A549 (cell line): ENCODE measurements around the gene RTP5. TPM values are rescaled to one million over a fixed set of nuclear protein-coding genes. Genes with fewer than 3 reads are reported as not detected.
A peak's percentile ranks its signal among the peaks of the same experiment; 100 is the strongest.

Source experiments
- ATAC-seq, 2 experiments: fragments of 200-7000 bp in 1 of 2; fragments of >200 bp in 1 of 2; cut with Nextera tagmentation in 1 of 2; cut with Tn5 transposase in 1 of 2; 3 replicates each; pipeline versions ENCODE4 v1.8.0 to v1.9.1; 2018 to 2020; ENCODE audit warnings: mild to moderate bottlenecking in 1 of 2, moderate library complexity in 1 of 2
- CTCF ChIA-PET: fragments of 300-600 bp; sonication (Branson Sonifier 250); formaldehyde crosslinking; extraction: SDS; loops from one replicate; lab custom pipeline; 2021; ENCODE audit warnings: antibody characterized with exemption, inconsistent platforms; lab: Yijun Ruan, JAX
- POLR2A ChIA-PET: fragments of 350-600 bp; formaldehyde crosslinking; extraction: SDS; loops from one replicate; lab custom pipeline; 2021; ENCODE audit warnings: antibody characterized with exemption, inconsistent platforms; lab: Yijun Ruan, JAX
- DNase-seq, 2 experiments: peaks; one replicate each; pipeline versions ENCODE4 v3.0.0 to v3.0.0-alpha.2; 2011 to 2016; ENCODE audit warnings: low read depth in 1 of 2, low spot score in 1 of 2
- FAIRE-seq: peaks from 2 replicates; lab custom pipeline; 2011; peaks lifted over from hg19 to GRCh38; lab: Jason Lieb, UNC
- H3K27ac ChIP-seq, 2 experiments: fragments of >200 bp; sonication (Bioruptor Twin); formaldehyde crosslinking; 3 replicates each; pipeline ENCODE4 v1.5.1; 2016 to 2017
- H3K4me1 ChIP-seq: fragments of >200 bp; sonication (Bioruptor Twin); formaldehyde crosslinking; 3 replicates; pipeline ENCODE4 v1.6.1; 2016
- H3K4me2 ChIP-seq: fragments of >200 bp; sonication (Bioruptor Twin); formaldehyde crosslinking; 3 replicates; pipeline ENCODE4 v1.6.1; 2016
- H3K4me3 ChIP-seq: fragments of >200 bp; sonication (Bioruptor Twin); formaldehyde crosslinking; 3 replicates; pipeline ENCODE4 v1.5.1; 2016
- H3K9me3 ChIP-seq: fragments of >200 bp; sonication (Bioruptor Twin); formaldehyde crosslinking; 3 replicates; pipeline ENCODE4 v1.6.1; 2016
- BCL3 ChIP-seq: fragments of >200 bp; sonication (Bioruptor Twin); formaldehyde crosslinking; IDR thresholded peaks from 3 replicates; pipeline ENCODE4 v1.6.1; 2016
- BHLHE40 ChIP-seq: IDR thresholded peaks from 2 replicates; pipeline ENCODE4 v1.6.1; 2012; ENCODE audit warnings: low read depth, low read length, inconsistent platforms
- EHMT2 ChIP-seq: fragments of 200-600 bp; sonication (generic); IDR thresholded peaks from 2 replicates; pipeline ENCODE4 v1.6.1; 2016; ENCODE audit warnings: antibody characterized with exemption, low read depth, mild to moderate bottlenecking, moderate library complexity
- ESRRA ChIP-seq: fragments of 150-350 bp; IDR thresholded peaks from 2 replicates; pipeline ENCODE4 v1.6.1; 2014; ENCODE audit warnings: mild to moderate bottlenecking, low read length, borderline replicate concordance
- FOSB ChIP-seq: fragments of 250-450 bp; sonication (Bioruptor Pico); IDR thresholded peaks from 2 replicates; pipeline ENCODE4 v1.5.0; 2020; ENCODE audit warnings: mild to moderate bottlenecking, moderate library complexity
- FOSL2 ChIP-seq, 2 experiments: fragments of 450-650 bp in 1 of 2; fragments of >200 bp in 1 of 2; sonication (Bioruptor Twin) in 1 of 2; formaldehyde crosslinking; IDR thresholded peaks; 2 replicates each; pipeline versions ENCODE4 v1.5.0 to v1.6.1; 2016 to 2020; ENCODE audit warnings: mild to moderate bottlenecking in 1 of 2, moderate library complexity in 1 of 2
- FOXS1 ChIP-seq: fragments of 250-450 bp; sonication (Bioruptor Pico); IDR thresholded peaks from 2 replicates; pipeline ENCODE4 v1.5.0; 2020; ENCODE audit warnings: mild to moderate bottlenecking, moderate library complexity
- HMGXB4 ChIP-seq: fragments of 250-450 bp; sonication (Bioruptor Pico); IDR thresholded peaks from 2 replicates; pipeline ENCODE4 v1.5.0; 2021; ENCODE audit warnings: mild to moderate bottlenecking, moderate library complexity, borderline replicate concordance
- HOXB5 ChIP-seq: fragments of 250-450 bp; sonication (Bioruptor Pico); IDR thresholded peaks from 2 replicates; pipeline ENCODE4 v1.5.0; 2020; ENCODE audit warnings: mild to moderate bottlenecking, moderate library complexity
- JUN ChIP-seq, 2 experiments: fragments of >200 bp; sonication (Bioruptor Twin); formaldehyde crosslinking; IDR thresholded peaks; 2 replicates in 1 of 2; 3 replicates in 1 of 2; pipeline ENCODE4 v1.6.1; 2016 to 2017
- KDM1A ChIP-seq: fragments of 200-600 bp; sonication (generic); IDR thresholded peaks from 2 replicates; pipeline ENCODE4 v1.6.1; 2016; ENCODE audit warnings: low read depth, mild to moderate bottlenecking
- KDM5A ChIP-seq: fragments of 200-600 bp; sonication (generic); IDR thresholded peaks from 2 replicates; pipeline ENCODE4 v1.6.1; 2016; ENCODE audit warnings: antibody characterized with exemption, mild to moderate bottlenecking
- MYC ChIP-seq: IDR thresholded peaks from 2 replicates; pipeline ENCODE4 v1.6.1; 2012; ENCODE audit warnings: mild to moderate bottlenecking, inconsistent platforms, low read length, improper control_type of control experiment, borderline replicate concordance
- NPAS2 ChIP-seq: fragments of 250-450 bp; sonication (Bioruptor Pico); IDR thresholded peaks from 2 replicates; pipeline ENCODE4 v1.8.0; 2022; ENCODE audit warnings: mild to moderate bottlenecking, moderate library complexity, borderline replicate concordance
- NR3C1 ChIP-seq: fragments of >200 bp; sonication (Bioruptor Twin); formaldehyde crosslinking; IDR thresholded peaks from 3 replicates; pipeline ENCODE4 v1.6.1; 2017
- PBX3 ChIP-seq: IDR thresholded peaks from 2 replicates; pipeline ENCODE4 v1.6.1; 2012
- PHF8 ChIP-seq: fragments of 200-600 bp; sonication (generic); IDR thresholded peaks from 2 replicates; pipeline ENCODE4 v1.6.1; 2016; ENCODE audit warnings: low read depth, mild to moderate bottlenecking, antibody characterized with exemption, moderate library complexity, borderline replicate concordance
- POLR2A ChIP-seq: IDR thresholded peaks from 2 replicates; pipeline ENCODE4 v1.6.1; 2012; ENCODE audit warnings: mild to moderate bottlenecking, low read length
- RAD21 ChIP-seq, 2 experiments: fragments of >200 bp in 1 of 2; sonication (Bioruptor Twin) in 1 of 2; formaldehyde crosslinking in 1 of 2; IDR thresholded peaks in 1 of 2; conservative IDR thresholded peaks in 1 of 2; 2 replicates in 1 of 2; 3 replicates in 1 of 2; pipeline ENCODE4 v1.6.1; 2012 to 2018; ENCODE audit warnings: inconsistent platforms in 1 of 2
- SREBF2 ChIP-seq: fragments of 450-650 bp; IDR thresholded peaks from 2 replicates; pipeline ENCODE4 v1.6.1; 2014; ENCODE audit warnings: mild to moderate bottlenecking, moderate library complexity
- TP53 ChIP-seq: fragments of 250-450 bp; sonication (Bioruptor Pico); IDR thresholded peaks from 2 replicates; pipeline ENCODE4 v1.5.0; 2021; ENCODE audit warnings: mild to moderate bottlenecking, moderate library complexity
- ZFP36 ChIP-seq: fragments of 450-650 bp; IDR thresholded peaks from 2 replicates; pipeline ENCODE4 v1.6.1; 2014; ENCODE audit warnings: borderline replicate concordance; ENCODE audit not compliant: partially characterized antibody
- ZSCAN20 ChIP-seq: fragments of 250-450 bp; sonication (Bioruptor Pico); IDR thresholded peaks from 2 replicates; pipeline ENCODE4 v1.8.0; 2022; ENCODE audit warnings: mild to moderate bottlenecking, moderate library complexity
- WGBS: methylation state at CpG from one replicate; pipeline ENCODE4 v1.1.6; 2017; ENCODE audit errors: missing lambda C conversion rate; 5-methylcytosine and 5-hydroxymethylcytosine counted together
- polyA plus RNA-seq, 4 experiments: library from polyadenylated mRNA; depleted of rRNA in 3 of 4; stranded (reverse); fragments of >200 nt; fragmentation: RNase III in 1 of 4; extraction: RNeasy Plus Mini Kit Qiagen cat#74134 plus additional on column Dnase treatment in 1 of 4; gene quantifications; 2 replicates in 3 of 4; 3 replicates in 1 of 4; pipeline ENCODE4 v1.2.3, GENCODE V29; 2011 to 2017

Gene RTP5
- polyA plus RNA-seq, 2 of the 4 experiments (the other 2 are of a cell fraction): not detected

- no peak overlapping the region for H3K27ac ChIP-seq
- POLR2A ChIA-PET: no interaction called here
- ATAC-seq: no peak
- FAIRE-seq: no peak
- H3K4me1 ChIP-seq: no peaks in the 10 kb centered on the region
- 82% methylated on average over 12 of the region's 19 CpGs for WGBS
- TF ChIP-seq KDM1A (no peak), ZFP36 (peak; percentile 10), HOXB5 (no peak), POLR2A (no peak), NR3C1 (no peak), TP53 (CRISPR knock-in tag) (no peak), HMGXB4 (CRISPR knock-in tag) (no peak), EHMT2 (no peak)
- CTCF ChIA-PET: no interaction called here
- no peak overlapping the region for H3K4me3 ChIP-seq
- no peak for DNase-seq
- H3K9me3 ChIP-seq: no peaks in the 10 kb centered on the region
- H3K4me2 ChIP-seq: no peak overlapping the region
Measured at GRCh38 chr2:241904011-241904718, 34.6 kb downstream of the RTP5 start.

- TF ChIP-seq ZFP36 (no peak), NR3C1 (no peak), BCL3 (no peak), PBX3 (no peak), FOXS1 (CRISPR knock-in tag) (no peak), SREBF2 (no peak), JUN (IDR thresholded peaks at IDR 0.05) (no peak), KDM5A (no peak), BHLHE40 (no peak), FOSL2 (IDR thresholded peaks at IDR 0.05) (no peak), FOSL2 (CRISPR knock-in tag; IDR thresholded peaks at IDR 0.05) (no peak), RAD21 (conservative IDR thresholded peaks at IDR 0.05 in 1 of 2, IDR thresholded peaks at IDR 0.05 in 1 of 2) (no peak), NPAS2 (CRISPR knock-in tag) (no peak), FOSB (CRISPR knock-in tag) (no peak), ESRRA (no peak), TP53 (CRISPR knock-in tag) (no peak), PHF8 (no peak), MYC (no peak), ZSCAN20 (CRISPR knock-in tag) (no peak)
- Histone ChIP-seq H3K27ac (no peak overlapping the region), H3K4me1 (no peaks in the 10 kb centered on the region), H3K4me2 (no peak overlapping the region), H3K9me3 (no peaks in the 10 kb centered on the region), H3K4me3 (no peak overlapping the region)
- FAIRE-seq (no peak), ATAC-seq (no peak), DNase-seq (no peak)
- POLR2A ChIA-PET: no interaction called here
- 76% methylated on average over 28 of the region's 29 CpGs for WGBS
- CTCF ChIA-PET: no interaction called here
Measured at GRCh38 chr2:241904791-241905710, 35.5 kb downstream of the RTP5 start.
